NCI-H1694 (cell line): Measurements from ENCODE around the gene NFIC.
"Not testable (repeated sequence)": the region's sequence is repeated elsewhere in the genome, so short reads cannot be mapped to it uniquely, and the experiment has no call there.

Experiments used
- DNase-seq: peaks from one replicate; lab custom pipeline; 2025; lab: John Stamatoyannopoulos, UW

The NFIC gene

GRCh38 chr19:3492919-3493318 lies 126.5 kb downstream of the NFIC start:
- DNase-seq, result no peak

- no peak for DNase-seq
Measured at GRCh38 chr19:3493651-3494050, 127.3 kb downstream of the NFIC start.

DNA sequence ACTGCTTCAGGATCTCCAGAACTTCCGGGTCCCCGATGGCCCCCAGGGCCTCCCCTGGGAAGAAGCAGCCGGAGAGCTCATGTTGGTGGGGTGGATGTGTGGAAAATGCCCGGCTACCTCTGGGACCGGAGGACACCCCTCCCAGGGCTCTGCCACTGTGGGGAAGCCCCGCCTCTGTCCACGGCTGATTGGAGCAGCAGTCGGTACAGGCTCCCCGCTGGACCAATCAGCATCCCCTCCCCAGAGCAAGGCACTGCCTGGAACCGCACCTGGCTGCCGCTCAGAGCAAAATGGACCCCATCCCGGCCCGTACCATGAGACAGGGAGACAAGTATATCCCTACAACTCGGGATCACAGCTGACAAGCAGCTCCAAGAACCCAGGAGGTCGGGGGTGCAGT lies 127.7 kb downstream of the NFIC start:
- no peak for DNase-seq

DNA sequence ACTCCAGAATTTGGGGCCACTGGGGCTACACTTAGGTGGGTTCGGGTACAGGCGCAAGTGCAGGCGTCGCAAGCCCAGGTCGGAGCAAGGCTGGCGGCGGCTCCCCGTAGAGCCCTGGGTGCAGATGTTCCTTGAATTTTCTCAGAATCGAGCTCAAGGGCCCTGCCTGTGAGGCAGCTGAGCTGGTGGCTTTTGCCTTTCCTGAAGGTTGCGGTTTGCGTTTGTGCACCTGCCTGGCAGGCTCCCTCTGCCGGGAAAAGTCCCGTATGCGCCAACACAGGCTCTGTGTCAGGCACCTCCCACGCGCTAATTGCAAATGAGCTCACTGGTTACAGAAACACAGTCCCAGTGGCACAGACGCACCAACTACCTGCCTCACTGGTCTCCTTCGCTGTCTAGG lies 128.2 kb downstream of the NFIC start:
- no peak for DNase-seq

DNA sequence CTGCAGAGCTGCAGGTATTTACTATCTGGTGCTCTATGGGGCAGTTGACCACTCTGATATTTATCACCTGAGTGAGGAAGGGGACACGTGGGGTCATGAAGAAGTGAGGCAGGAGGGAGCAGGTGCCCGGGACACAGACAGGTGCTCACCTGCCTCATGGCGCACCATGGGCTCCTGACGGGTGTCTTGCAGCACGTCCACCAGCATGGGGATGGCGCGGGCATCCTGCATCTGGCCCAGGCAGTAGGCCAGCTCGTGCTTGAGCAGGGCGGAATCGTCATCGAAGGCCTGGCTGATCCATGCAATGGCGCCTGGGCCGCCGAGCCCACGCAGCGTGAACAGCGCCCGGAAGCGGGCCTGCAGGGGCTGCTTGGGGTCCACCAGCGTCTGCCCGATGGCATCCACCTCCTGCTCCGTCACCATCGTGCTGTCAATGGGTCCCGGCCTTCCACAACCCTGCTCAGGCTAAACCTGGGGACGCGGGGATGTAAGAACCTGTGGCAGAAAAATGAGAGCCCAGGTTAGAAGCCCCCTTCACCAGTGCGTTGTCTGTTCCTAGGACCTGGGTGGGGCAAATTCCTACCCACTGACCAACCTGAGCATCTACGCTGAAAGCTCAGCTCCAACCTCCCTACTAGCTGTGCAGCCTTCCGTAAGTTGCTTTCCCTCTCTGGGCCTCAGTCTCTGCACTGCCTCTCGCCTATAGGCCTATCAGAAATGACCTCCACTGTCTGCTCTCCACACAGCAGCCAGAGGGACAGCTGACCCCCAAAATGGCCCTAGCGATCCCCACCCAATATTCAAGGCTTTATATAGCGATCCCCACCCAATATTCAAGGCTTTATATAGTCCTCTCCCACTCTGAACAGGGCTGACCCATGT lies 130.2 kb downstream of the NFIC start:
- no peak for DNase-seq

DNA sequence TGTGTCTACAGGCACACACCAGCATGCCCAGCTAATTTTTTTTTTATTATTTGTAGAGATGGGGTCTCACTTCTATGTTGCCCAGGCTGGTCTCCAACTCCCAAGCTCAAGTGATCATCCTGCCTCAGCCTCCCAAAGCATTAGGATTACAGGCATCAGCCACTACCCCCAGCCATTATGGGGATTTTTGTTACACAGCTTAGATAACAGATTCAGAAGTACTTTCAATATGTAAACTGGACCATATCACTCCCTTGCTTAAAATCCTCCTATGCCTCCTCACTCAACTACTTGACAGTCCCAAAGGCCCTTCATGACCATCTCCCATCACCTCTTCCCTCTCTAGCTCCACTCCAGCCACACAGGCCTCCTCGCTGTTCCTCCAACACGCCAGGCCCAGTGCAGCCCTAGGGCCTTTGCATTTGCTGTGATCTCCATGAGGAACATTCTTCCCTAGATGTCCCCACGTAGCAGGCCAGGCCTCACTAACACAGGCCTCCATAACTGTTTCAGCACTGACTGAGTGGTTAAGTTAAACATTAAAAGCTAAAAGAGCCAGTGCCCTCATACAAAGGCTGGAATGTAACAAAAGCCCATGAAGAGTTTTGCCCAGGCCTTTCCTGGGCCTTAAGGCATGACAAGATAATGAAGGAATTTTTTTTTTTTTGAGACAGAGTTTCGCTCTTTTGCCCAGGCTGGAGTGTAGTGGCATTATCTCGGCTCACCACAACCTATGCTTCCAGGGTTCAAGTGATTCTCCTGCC lies 131.6 kb downstream of the NFIC start:
- no peak for DNase-seq

DNA sequence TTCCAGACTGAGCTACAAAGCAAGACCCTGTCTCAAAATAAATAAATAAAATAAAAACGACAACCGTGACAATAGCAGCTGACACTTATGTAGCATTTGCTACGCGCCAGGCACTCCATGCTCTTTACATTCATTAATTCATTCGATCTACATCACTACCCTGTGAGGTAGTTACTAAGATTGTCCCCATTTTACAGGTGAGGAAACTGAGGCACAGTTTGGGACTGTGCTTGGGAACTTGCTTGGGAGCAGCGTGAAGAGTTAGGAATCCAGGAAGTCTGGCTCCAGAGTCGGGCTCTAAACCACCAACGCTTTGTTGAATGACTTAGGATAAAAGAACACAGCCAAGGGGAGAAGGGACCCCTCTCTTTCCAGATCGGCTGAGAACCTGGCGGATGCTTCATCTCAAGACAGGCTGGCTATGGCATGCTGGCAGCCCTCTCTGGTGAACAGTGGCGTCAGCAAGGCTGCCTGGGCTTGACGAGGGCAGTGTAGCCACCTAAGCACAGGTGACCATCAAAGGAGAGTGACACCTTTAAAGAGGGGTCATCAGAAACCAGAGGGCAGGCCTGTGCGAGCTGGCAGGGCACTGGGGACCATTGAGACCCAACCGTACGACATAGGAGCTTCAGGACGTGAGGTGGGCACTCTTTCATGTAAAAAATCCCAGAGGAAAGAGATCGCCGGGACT lies 133.5 kb downstream of the NFIC start:
- no peak for DNase-seq

DNA sequence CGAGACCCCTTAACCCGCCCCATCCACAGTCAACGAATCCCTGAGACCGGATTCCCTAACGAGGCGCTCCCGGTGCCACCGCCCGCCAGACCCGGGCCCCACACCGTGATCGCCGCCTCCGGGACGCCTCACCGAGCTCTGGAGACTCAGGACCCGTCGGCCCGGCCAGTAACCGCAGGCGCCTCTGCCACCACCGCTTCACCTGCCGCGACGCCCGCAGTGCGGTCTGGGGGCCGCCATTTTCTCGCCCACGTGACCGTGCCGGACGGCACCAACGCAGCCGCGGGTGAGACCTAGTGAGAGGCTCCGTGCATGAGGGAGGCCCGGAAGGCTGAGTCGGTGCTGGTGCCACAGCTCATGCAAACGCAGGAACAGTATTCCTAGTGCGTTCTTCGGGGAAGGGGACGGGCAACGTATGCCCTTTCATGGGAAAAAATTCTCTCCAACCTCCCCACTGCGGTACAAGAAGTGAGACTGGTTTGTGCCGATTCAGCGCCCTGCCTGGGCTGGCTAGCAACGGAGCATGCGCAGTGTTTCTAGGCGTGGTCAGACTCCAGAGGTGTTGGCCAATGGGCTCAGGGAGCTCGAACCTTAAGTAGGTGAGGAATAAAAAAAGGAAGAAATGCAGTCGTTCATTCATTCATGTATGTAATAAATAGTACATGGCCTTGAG lies 134.2 kb downstream of the NFIC start, which contains the start of gene DOHH:
TSS of gene DOHH (minus strand) at position 246 of the 673 bp plus-strand sequence. CDS start 3,860 bp downstream, outside the sequence.
- DNase-seq, result peak; percentile 93

GRCh38 chr19:3501780-3502179 lies 135.4 kb downstream of the NFIC start:
- DNase-seq, result no peak

DNA sequence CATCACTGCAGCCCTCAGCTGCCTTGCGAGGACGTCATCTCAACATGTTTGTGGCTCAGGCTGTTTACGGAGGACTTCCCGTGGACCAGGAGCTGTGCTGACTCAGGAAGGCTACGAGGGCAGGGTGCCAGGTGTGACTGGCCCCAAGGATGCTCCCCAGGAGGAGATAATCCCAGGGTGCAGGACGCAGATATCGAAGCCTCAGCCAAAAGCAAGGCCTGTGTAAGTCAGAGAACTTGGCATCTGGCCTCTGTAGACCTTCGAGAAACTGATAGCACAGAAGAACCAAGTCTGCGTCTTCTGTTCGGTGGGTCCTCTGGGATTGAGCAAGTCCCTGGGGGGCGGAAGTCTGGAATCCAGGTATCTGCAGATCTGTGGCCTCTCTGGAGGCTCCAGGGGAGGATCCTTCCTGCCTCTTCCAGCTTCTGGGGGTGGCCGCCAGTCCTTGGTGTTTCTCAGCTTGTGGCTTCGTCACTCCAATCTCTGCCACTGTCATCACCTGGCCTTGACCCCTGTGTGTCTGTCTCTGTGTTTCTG lies 136.7 kb downstream of the NFIC start:
- no peak for DNase-seq

DNA sequence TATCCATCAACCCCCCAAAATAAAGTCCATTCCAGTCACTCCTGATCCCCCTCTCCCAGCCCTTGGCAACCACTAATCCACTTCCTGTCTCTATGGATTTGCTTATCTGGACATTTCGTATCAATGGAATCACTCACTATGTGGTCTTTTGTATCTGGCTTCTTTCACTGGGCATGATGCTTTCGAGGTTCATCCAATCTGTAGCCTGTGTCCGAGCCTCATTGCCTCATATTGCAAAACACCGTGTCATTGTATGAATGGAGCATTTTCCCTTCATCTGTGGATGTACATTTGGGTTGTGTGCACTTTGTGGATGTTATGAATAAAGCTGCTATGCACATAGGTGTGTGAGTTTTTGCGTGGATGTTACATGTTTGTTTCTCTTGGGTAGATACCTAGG lies 138.4 kb downstream of the NFIC start:
- no peak for DNase-seq

GRCh38 chr19:3505598-3506383 lies 139.4 kb downstream of the NFIC start, which contains the start of gene FZR1:
Gene FZR1 (plus strand): TSS chr19:3506311. CDS start chr19:3522990, 16,679 bp downstream.
- DNase-seq, result peak; percentile 89

DNA sequence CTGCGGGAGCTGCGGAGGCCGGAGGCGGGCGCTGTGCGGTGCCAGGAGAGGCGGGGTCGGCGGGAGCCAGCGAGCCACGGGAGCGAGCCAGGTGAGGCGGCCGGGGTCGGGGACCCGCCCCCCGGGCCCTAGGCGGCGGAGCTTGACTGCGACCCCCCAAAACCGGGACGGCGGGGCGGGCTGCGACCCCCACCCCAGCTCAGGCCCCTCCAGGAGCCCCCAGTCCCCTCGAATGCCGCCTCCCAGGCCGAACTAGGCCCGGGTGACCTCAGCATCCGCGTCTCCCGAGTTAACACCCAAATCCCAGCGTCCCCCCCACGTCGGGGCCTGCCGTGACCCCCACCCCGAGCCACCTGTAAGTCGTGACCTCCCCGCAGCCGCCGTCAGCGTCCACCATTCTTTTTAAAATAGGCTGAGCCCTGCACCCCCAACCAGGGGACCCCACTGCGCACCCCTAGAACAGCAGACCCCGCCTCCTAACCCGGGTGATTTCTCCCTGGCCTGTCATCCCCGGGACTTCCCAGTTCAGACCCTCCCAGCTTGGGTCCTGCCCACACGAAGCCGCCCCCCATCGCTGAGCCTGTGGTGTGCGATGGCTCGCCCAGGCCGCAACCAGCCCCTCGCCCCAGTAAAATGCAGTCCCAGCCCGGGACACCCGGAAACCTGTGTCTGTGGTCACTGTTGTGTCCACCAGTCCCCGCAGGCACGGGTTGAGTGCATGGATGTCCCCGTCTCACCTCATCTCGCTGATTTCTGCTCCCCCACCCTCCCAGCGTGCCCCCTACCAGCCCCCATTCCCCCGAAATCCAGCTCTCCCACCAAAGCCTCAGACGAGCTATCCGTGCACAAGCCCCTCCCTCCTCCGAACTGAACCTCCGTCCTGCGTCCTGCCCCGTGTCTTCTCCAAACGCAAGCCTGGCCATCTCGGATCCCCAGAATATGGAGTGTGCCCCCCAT lies 140.3 kb downstream of the NFIC start:
- no peak for DNase-seq

GRCh38 chr19:3507371-3508120 lies 141.2 kb downstream of the NFIC start:
- no peak for DNase-seq

GRCh38 chr19:3508121-3508661 lies 141.8 kb downstream of the NFIC start:
- not testable (repeated sequence) for DNase-seq

GRCh38 chr19:3508771-3509535 lies 142.6 kb downstream of the NFIC start:
- DNase-seq, result no peak

DNA sequence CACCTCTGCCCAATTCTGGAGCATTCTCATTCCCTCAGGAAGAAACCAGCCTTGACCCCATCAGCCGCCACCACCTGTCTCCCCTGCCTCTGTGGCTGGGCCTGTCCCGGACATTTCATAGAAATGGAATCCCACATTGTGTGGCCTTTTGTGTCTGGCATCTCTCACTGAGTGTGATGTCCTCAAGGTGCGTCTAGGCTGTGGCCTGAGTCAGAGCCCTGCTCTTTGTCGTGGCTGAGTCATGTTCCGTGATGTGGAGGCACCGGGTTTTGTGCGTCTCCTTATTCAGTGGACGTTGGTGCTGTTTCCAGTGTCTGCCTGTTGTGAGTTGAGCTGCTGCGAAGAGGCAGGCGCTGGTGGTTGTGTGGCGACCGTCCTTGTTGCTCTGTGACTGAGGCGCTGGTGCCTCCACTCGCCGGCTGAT lies 143.2 kb downstream of the NFIC start:
- no peak for DNase-seq

DNA sequence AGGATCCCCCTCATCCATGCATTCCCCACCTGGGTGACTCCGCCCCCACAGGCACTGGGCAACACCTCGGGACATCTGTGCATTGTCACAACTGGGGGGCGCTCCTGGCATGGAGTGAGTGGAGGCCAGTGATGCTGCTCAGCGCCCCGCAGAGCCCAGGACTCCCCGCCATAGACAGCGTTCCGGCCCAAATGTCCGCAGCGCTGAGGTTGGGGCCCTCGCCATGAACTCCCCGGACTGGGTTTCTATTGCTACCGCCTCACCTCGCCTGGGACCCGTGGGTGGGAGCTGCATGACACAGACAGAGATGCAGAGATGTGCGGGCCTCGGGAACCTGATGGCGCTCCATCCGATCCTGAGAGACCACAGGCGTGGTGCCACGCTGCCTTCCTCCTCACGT lies 144.3 kb downstream of the NFIC start:
- no peak for DNase-seq
